ENCODE data around the gene DPM3. TPM values are rescaled to one million over a fixed set of nuclear protein-coding genes. Genes with fewer than 3 reads are reported as not detected.
A peak's percentile ranks its signal among the peaks of the same experiment; 100 is the strongest.
"Not testable (repeated sequence)": the region's sequence is repeated elsewhere in the genome, so short reads cannot be mapped to it uniquely, and the experiment has no call there.

DPM3 gene
- total RNA-seq, 6 donors from 2014 or later: 25.1 to 112 (median 67.5) TPM; not detected in 1

- no peak overlapping the region for H3K4me3 ChIP-seq
- DNase-seq (no peak), ATAC-seq (ENCODE audit: low FRiP score in 2 of 2) (no peak)
- no peak for TF ChIP-seq POLR2A (IDR thresholded peaks at IDR 0.05)
- TF ChIP-seq CTCF (IDR thresholded peaks at IDR 0.05): no peak
- H3K27ac ChIP-seq: peak overlapping the region; percentile 44 to 98 (median 90)
- 44 to 69% methylated on average over 4 of the region's 4 CpGs for WGBS, 2 donors
- no peaks in the 10 kb centered on the region for H3K9me3 ChIP-seq
- no peaks in the 10 kb centered on the region for H3K36me3 ChIP-seq
- H3K4me1 ChIP-seq: peaks cover 35 to 71% (median 54%) of the 10 kb centered on the region in 4 donors
- peaks cover 0 to 5% (median 3%) of the 10 kb centered on the region in 4 donors for H3K27me3 ChIP-seq
Measured at GRCh38 chr1:155123801-155124200, 16.5 kb downstream of the DPM3 start.

- no peak for ATAC-seq (ENCODE audit: low FRiP score in 2 of 2)
- H3K4me3 ChIP-seq: no peak overlapping the region
- no peaks in the 10 kb centered on the region for H3K9me3 ChIP-seq
- peaks cover 32 to 61% (median 43%) of the 10 kb centered on the region in 4 donors for H3K4me1 ChIP-seq
- peaks cover 0 to 5% (median under 1%) of the 10 kb centered on the region in 4 donors for H3K27me3 ChIP-seq
- DNase-seq: no peak
- WGBS, 2 donors: 80 to 82% methylated on average over 2 of the region's 2 CpGs
- TF ChIP-seq POLR2A (IDR thresholded peaks at IDR 0.05) (no peak), CTCF (IDR thresholded peaks at IDR 0.05) (no peak), EP300 (IDR thresholded peaks at IDR 0.05) (no peak), POLR2AphosphoS5 (IDR thresholded peaks at IDR 0.05) (no peak)
- peak overlapping the region in 3 of 4 donors; percentile 17 to 72 (median 69) for H3K27ac ChIP-seq
- no peaks in the 10 kb centered on the region for H3K36me3 ChIP-seq
Measured at GRCh38 chr1:155122308-155122707, 18.0 kb downstream of the DPM3 start.

- no peaks in the 10 kb centered on the region for H3K9me3 ChIP-seq
- peaks cover 23 to 56% (median 37%) of the 10 kb centered on the region in 4 donors for H3K4me1 ChIP-seq
- TF ChIP-seq POLR2A (IDR thresholded peaks at IDR 0.05) (peak in 1 of 4 donors; percentile 52), CTCF (IDR thresholded peaks at IDR 0.05) (no peak), EP300 (IDR thresholded peaks at IDR 0.05) (no peak)
- WGBS, 2 donors: 72 to 81% methylated on average over 2 of the region's 2 CpGs
- no peaks in the 10 kb centered on the region for H3K36me3 ChIP-seq
- ATAC-seq (ENCODE audit: low FRiP score in 2 of 2) (no peak), DNase-seq (no peak)
- peaks cover 0 to 4% (median under 1%) of the 10 kb centered on the region in 4 donors for H3K27me3 ChIP-seq
- H3K27ac ChIP-seq: peak overlapping the region; percentile 60 to 72 (median 68)
- no peak overlapping the region for H3K4me3 ChIP-seq
Measured at GRCh38 chr1:155121249-155121648, 19.1 kb downstream of the DPM3 start.

- DNase-seq (no peak), ATAC-seq (ENCODE audit: low FRiP score in 2 of 2) (no peak)
- WGBS, 2 donors: 74 to 94% methylated on average over 4 to 6 of the region's 6 CpGs
- Histone ChIP-seq H3K4me1 (peaks cover 14 to 50% (median 27%) of the 10 kb centered on the region in 4 donors), H3K27ac (peak overlapping the region; percentile 2 to 72 (median 64)), H3K4me3 (no peak overlapping the region), H3K27me3 (no peaks in the 10 kb centered on the region), H3K36me3 (no peaks in the 10 kb centered on the region), H3K9me3 (no peaks in the 10 kb centered on the region)
- no peak for TF ChIP-seq POLR2A (IDR thresholded peaks at IDR 0.05)
- TF ChIP-seq POLR2AphosphoS5 (IDR thresholded peaks at IDR 0.05): no peak
- no peak for TF ChIP-seq EP300 (IDR thresholded peaks at IDR 0.05)
- no peak for TF ChIP-seq CTCF (IDR thresholded peaks at IDR 0.05)
Measured at GRCh38 chr1:155120253-155120652, 20.1 kb downstream of the DPM3 start.

- H3K27ac ChIP-seq; H3K36me3 ChIP-seq; H3K27me3 ChIP-seq; ATAC-seq (ENCODE audit: low FRiP score in 2 of 2); DNase-seq; H3K4me3 ChIP-seq; H3K9me3 ChIP-seq: not testable (repeated sequence)
- peaks cover 0 to 36% (median 9%) of the 10 kb centered on the region in 4 donors for H3K4me1 ChIP-seq
- WGBS, 2 donors: 82 to 86% methylated on average over 7 of the region's 7 CpGs
Measured at GRCh38 chr1:155118090-155118489, 22.2 kb downstream of the DPM3 start.
